K562 (cell line): ENCODE measurements around the gene DUSP23. TPM values are rescaled to one million over a fixed set of nuclear protein-coding genes. Genes with fewer than 3 reads are reported as not detected.

Source experiments
- ATAC-seq: fragments of 200-7000 bp; cut with Tn5 transposase; 3 replicates; pipeline ENCODE4 v1.9.1; 2020; ENCODE audit warnings: moderate library complexity
- BruUV-seq: library from RNA; stranded (reverse); fragments of 400-500 nt; replicated peaks from 2 replicates; lab custom pipeline; 2021; lab: Mats Ljungman, UMichigan
- CTCF ChIA-PET: fragments of 300-600 bp; formaldehyde crosslinking; extraction: SDS; loops from one replicate; lab custom pipeline; 2021; ENCODE audit warnings: low intra/inter-chr PET ratio; lab: Yijun Ruan, JAX
- POLR2A ChIA-PET: fragments of 300-600, 350-650 bp; sonication (Branson Sonifier 250); formaldehyde crosslinking; extraction: SDS; loops from one replicate; lab custom pipeline; 2021; ENCODE audit warnings: antibody characterized with exemption, inconsistent platforms; lab: Yijun Ruan, JAX
- DNase-seq, 4 experiments: peaks; one replicate each; pipeline versions ENCODE4 v3.0.0 to v3.0.0-alpha.2; 2011 to 2018; ENCODE audit warnings: low spot score in 3 of 4, mixed read lengths in 3 of 4; ENCODE audit errors: extremely low read depth in 1 of 4
- FAIRE-seq: peaks from 2 replicates; lab custom pipeline; 2011; peaks lifted over from hg19 to GRCh38; lab: Jason Lieb, UNC
- H2AFZ ChIP-seq: 2 replicates; pipeline ENCODE4 v1.6.0; 2011; ENCODE audit warnings: low read depth, low read length, control low read depth, inconsistent platforms
- H3K27ac ChIP-seq: fragments of 200-600 bp; 3 replicates; pipeline ENCODE4 v1.8.0; 2011; ENCODE audit warnings: low read depth, mild to moderate bottlenecking, control low read depth, inconsistent platforms, low read length, moderate library complexity, mixed read lengths; ENCODE audit errors: extremely low read depth
- H3K27me3 ChIP-seq, 2 experiments: fragments of 300-600 bp in 1 of 2; 2 replicates in 1 of 2; 3 replicates in 1 of 2; pipeline versions ENCODE4 v1.6.0 to v1.8.0; 2011; ENCODE audit warnings: inconsistent platforms in 2 of 2, low read length in 2 of 2, mild to moderate bottlenecking in 1 of 2, mixed read lengths in 1 of 2, moderate library complexity in 1 of 2; ENCODE audit not compliant: control insufficient read depth in 2 of 2, insufficient read depth in 2 of 2
- H3K36me3 ChIP-seq: fragments of 300-600 bp; 3 replicates; pipeline ENCODE4 v1.8.0; 2011; ENCODE audit warnings: mild to moderate bottlenecking, low read length, inconsistent platforms; ENCODE audit not compliant: control insufficient read depth, insufficient read depth
- H3K4me1 ChIP-seq, 2 experiments: fragments of 200-600 bp in 1 of 2; replicated peaks in 1 of 2; 2 replicates in 1 of 2; 3 replicates in 1 of 2; pipeline versions ENCODE4 v1.5.1 to v1.8.0; 2011; ENCODE audit warnings: inconsistent platforms in 2 of 2, low read length in 2 of 2, mild to moderate bottlenecking in 1 of 2, mixed read lengths in 1 of 2, moderate library complexity in 1 of 2; ENCODE audit not compliant: control insufficient read depth in 2 of 2, insufficient read depth in 2 of 2
- H3K4me2 ChIP-seq: 2 replicates; pipeline ENCODE4 v1.6.1; 2011; ENCODE audit warnings: low read length, control low read depth, inconsistent platforms, mixed read lengths; ENCODE audit not compliant: insufficient read depth
- H3K4me3 ChIP-seq: fragments of 200-600 bp; sonication (generic), shearing (Covaris generic); 2 replicates; pipeline ENCODE4 v1.5.1; 2016; ENCODE audit warnings: control low read depth, inconsistent platforms
- H3K79me2 ChIP-seq: fragments of 200-600 bp; 3 replicates; pipeline ENCODE4 v1.8.0; 2011; ENCODE audit warnings: low read length, inconsistent platforms; ENCODE audit not compliant: control insufficient read depth, insufficient read depth
- H3K9ac ChIP-seq, 2 experiments: 2 replicates each; pipeline versions ENCODE4 v1.6.0 to v1.6.1; 2011; ENCODE audit warnings: low read depth in 2 of 2, low read length in 2 of 2, control low read depth in 1 of 2, inconsistent platforms in 1 of 2, mild to moderate bottlenecking in 1 of 2, mixed read lengths in 1 of 2; ENCODE audit not compliant: insufficient read depth in 1 of 2
- H3K9me1 ChIP-seq: one replicate; pipeline ENCODE4 v1.6.0; 2011; ENCODE audit warnings: inconsistent platforms, mild to moderate bottlenecking, low read length, moderate library complexity; ENCODE audit not compliant: control insufficient read depth, insufficient read depth
- H3K9me3 ChIP-seq: replicated peaks from 2 replicates; pipeline ENCODE4 v1.5.1; 2011; ENCODE audit warnings: low read depth, low read length, inconsistent platforms; ENCODE audit not compliant: control insufficient read depth, insufficient read depth
- H4K20me1 ChIP-seq: replicated peaks from 2 replicates; pipeline ENCODE4 v1.6.1; 2011; ENCODE audit warnings: low read length, inconsistent platforms, mixed read lengths; ENCODE audit not compliant: control insufficient read depth, insufficient read depth
- EGR1 ChIP-seq: fragments of 450-650 bp; conservative IDR thresholded peaks from 2 replicates; pipeline ENCODE4 v1.6.1; 2017; ENCODE audit warnings: mild to moderate bottlenecking
- GABPB1 ChIP-seq: sonication (generic); formaldehyde crosslinking; IDR thresholded peaks from 2 replicates; pipeline ENCODE4 v1.8.0; 2022; ENCODE audit warnings: mild to moderate bottlenecking, missing genetic modification reagents
- SAFB ChIP-seq: fragments of 200-400 bp; formaldehyde crosslinking; IDR thresholded peaks from 2 replicates; pipeline ENCODE4 v1.6.1; 2017; ENCODE audit warnings: low read depth, low read length, borderline replicate concordance
- ZNF41 ChIP-seq: fragments of 250-450 bp; sonication (Bioruptor Pico); conservative IDR thresholded peaks from 2 replicates; pipeline ENCODE4 v1.4.0; 2020; ENCODE audit warnings: mild to moderate bottlenecking
- WGBS: fragments of 100-300 bp; shearing (Covaris generic); methylation state at CpG from one replicate; pipeline ENCODE4 v1.1.6; 2016; ENCODE audit warnings: low coverage, mixed read lengths; ENCODE audit not compliant: insufficient coverage; ENCODE audit errors: missing lambda C conversion rate; 5-methylcytosine and 5-hydroxymethylcytosine counted together
- in situ Hi-C: fragments of 300-500 bp; cut with MboI; formaldehyde crosslinking; loops from 4 replicates; pipeline ENCODE4 v1.15.0; 2018; ENCODE audit warnings: inconsistent platforms, mixed read lengths
- intact Hi-C: fragments of 100-400 bp; cut with micrococcal nuclease; formaldehyde crosslinking; loops from 2 replicates; pipeline ENCODE4 v1.14.2; 2022
- polyA plus RNA-seq, 8 experiments: library from polyadenylated mRNA; depleted of rRNA in 4 of 8; stranded (reverse) in 5 of 8; unstranded in 3 of 8; fragments of >200 nt; fragmentation: Nextera tagmentation in 2 of 8; fragmentation: Illumina TruSeq in 1 of 8; extraction: Ambion mirVana in 2 of 8; extraction: Trizol in 1 of 8; gene quantifications; 2 replicates each; pipeline versions ENCODE4 v1.2.1 to v1.2.3, GENCODE V29; 2011 to 2014; ENCODE audit warnings: inconsistent platforms in 1 of 8, missing spikeins in 1 of 8
- total RNA-seq, 7 experiments: library from RNA; depleted of rRNA in 6 of 7; stranded (reverse); fragments of >200 nt in 6 of 7; fragmentation: Illumina TruSeq in 2 of 7; extraction: Trizol in 2 of 7; gene quantifications; 2 replicates each; pipeline versions ENCODE4 v1.2.1 to v1.2.3, GENCODE V29; 2011 to 2021; ENCODE audit warnings: low replicate concordance in 1 of 7
- TF ChIP-seq, protein P1 (sequence below): sonication (generic); formaldehyde crosslinking; IDR thresholded peaks from 2 replicates; pipeline ENCODE4 v1.4.0; 2020; ENCODE audit warnings: mild to moderate bottlenecking, missing genetic modification reagents

The DUSP23 gene
- total and polyA plus RNA-seq, 9 of the 15 experiments (the other 6 are each of a cell fraction or from before 2014, with no cell fraction given) = 1.0 to 34.8 (median 13.7) TPM

DNA sequence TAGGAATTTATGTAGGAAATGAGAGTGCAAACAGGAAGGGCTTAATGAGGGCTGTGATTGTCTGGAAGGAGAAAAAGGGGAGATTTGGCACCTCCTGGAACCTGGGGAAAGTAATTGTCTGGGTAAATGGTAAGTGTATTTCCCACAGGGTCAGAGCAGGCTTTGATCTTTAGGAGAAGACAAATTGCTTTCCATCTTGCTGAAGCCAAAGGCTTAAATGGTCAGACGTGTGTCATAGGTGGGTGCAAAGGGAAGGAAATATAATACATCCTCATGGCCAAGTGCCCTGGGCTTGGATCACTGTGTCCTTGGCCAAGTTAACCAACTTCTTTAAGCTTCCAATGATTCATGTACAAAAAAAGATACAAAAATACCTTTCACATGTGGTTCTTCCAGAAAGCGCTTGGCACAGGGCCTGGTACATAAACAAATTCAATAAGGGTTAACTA, 1.3 kb upstream of the DUSP23 start:
- TF ChIP-seq ZNF41 (CRISPR knock-in tag) (no peak), GABPB1 (no peak), SAFB (no peak), EGR1 (no peak)
- TF ChIP-seq, protein P1, sequence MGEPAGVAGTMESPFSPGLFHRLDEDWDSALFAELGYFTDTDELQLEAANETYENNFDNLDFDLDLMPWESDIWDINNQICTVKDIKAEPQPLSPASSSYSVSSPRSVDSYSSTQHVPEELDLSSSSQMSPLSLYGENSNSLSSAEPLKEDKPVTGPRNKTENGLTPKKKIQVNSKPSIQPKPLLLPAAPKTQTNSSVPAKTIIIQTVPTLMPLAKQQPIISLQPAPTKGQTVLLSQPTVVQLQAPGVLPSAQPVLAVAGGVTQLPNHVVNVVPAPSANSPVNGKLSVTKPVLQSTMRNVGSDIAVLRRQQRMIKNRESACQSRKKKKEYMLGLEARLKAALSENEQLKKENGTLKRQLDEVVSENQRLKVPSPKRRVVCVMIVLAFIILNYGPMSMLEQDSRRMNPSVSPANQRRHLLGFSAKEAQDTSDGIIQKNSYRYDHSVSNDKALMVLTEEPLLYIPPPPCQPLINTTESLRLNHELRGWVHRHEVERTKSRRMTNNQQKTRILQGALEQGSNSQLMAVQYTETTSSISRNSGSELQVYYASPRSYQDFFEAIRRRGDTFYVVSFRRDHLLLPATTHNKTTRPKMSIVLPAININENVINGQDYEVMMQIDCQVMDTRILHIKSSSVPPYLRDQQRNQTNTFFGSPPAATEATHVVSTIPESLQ (CRISPR knock-in tag) = no peak
- no peak overlapping the region for H3K27ac ChIP-seq
- in situ Hi-C loops = no loop called here
- ChIA-PET POLR2A (interaction anchor here (0.6 kb wide), 1 partner anchor 231 kb away, joined by 3 read pairs; no protein-coding TSS in a partner anchor), CTCF (interaction anchor here (1.3 to 2.1 kb wide), 3 partner anchors 11 to 112 kb away, joined by 7 to 12 read pairs (median 7); no protein-coding TSS in a partner anchor)
- peaks cover 0 to 7% of the 10 kb centered on the region in 2 experiments; a peak in 2 of 5 replicates for H3K27me3 ChIP-seq
- H4K20me1 ChIP-seq = no peaks in the 10 kb centered on the region
- H3K4me1 ChIP-seq = peaks cover 0 to 17% of the 10 kb centered on the region in 2 experiments; a peak in 3 of 5 replicates
- no peaks in the 10 kb centered on the region for H3K9me1 ChIP-seq
- DNase-seq (no peak), FAIRE-seq (no peak), ATAC-seq (no peak)
- no peak overlapping the region for H3K4me3 ChIP-seq
- no TSS peak for BruUV-seq
- H3K9me3 ChIP-seq = no peaks in the 10 kb centered on the region
- no peaks in the 10 kb centered on the region; the same call in 2 of the 3 replicates for H3K79me2 ChIP-seq
- intact Hi-C loops = no loop called here
- H3K36me3 ChIP-seq = no peaks in the 10 kb centered on the region
- no peak overlapping the region for H2AFZ ChIP-seq
- no peak overlapping the region for H3K4me2 ChIP-seq
- no peak overlapping the region for H3K9ac ChIP-seq
- WGBS = 18% methylated on average over 2 of the region's 2 CpGs
